Measurements from ENCODE around the gene CARD8. TPM values are rescaled to one million over a fixed set of nuclear protein-coding genes. Genes with fewer than 3 reads are reported as not detected.
"Not testable (repeated sequence)": the region's sequence is repeated elsewhere in the genome, so short reads cannot be mapped to it uniquely, and the experiment has no call there.

CARD8 gene
- total RNA-seq, 1 donor from 2014 or later, result 101 TPM

- Histone ChIP-seq H3K4me3 (peak overlapping the region; percentile 53), H3K27ac (peak overlapping the region; percentile 87), H3K36me3 (peaks cover 36% of the 10 kb centered on the region), H3K4me1 (peaks cover 58% of the 10 kb centered on the region), H3K9me3 (no peaks in the 10 kb centered on the region), H3K27me3 (ENCODE audit: low read depth) (no peaks in the 10 kb centered on the region)
- intact Hi-C loops (cut with DNase I), result no loop called here
- ATAC-seq, result no peak
- TF ChIP-seq CTCF (IDR thresholded peaks at IDR 0.05), result no peak
- DNase-seq, result no peak
These were observed 7.5 kb downstream of the CARD8 start for GRCh38 chr19:48248081-48248833.

DNA sequence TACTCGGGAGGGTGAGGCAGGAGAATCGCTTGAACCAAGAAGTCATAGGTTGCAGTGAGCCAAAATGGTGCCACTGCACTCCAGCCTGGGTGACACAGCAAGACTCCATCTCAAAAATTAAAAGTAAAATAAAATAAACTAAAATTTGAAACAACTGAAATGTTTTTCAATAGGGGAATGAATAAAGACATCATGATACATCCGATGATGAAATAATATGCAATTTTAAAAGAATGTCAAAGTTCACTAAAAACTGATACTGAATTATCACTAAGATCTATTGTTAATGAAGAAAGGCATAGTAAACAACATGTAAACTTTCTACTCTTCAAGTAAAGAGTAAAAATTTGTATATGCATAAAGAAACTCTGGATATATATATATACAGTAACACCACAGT, 8.5 kb downstream of the CARD8 start:
- Histone ChIP-seq H3K4me3 (no peak overlapping the region), H3K9me3 (no peaks in the 10 kb centered on the region), H3K4me1 (peaks cover 48% of the 10 kb centered on the region), H3K36me3 (peaks cover 45% of the 10 kb centered on the region), H3K27me3 (ENCODE audit: low read depth) (no peaks in the 10 kb centered on the region), H3K27ac (no peak overlapping the region)
- ATAC-seq, result no peak
- no peak for TF ChIP-seq CTCF (IDR thresholded peaks at IDR 0.05)
- intact Hi-C loops (cut with DNase I), result no loop called here
- no peak for DNase-seq

GRCh38 chr19:48246101-48246500, 9.6 kb downstream of the CARD8 start:
- H3K4me3 ChIP-seq, result no peak overlapping the region
- DNase-seq, result no peak
- H3K27ac ChIP-seq, result no peak overlapping the region
- no peak for ATAC-seq
- no peaks in the 10 kb centered on the region for H3K27me3 ChIP-seq (ENCODE audit: low read depth)
- TF ChIP-seq CTCF (IDR thresholded peaks at IDR 0.05), result no peak
- H3K4me1 ChIP-seq, result peaks cover 43% of the 10 kb centered on the region
- H3K36me3 ChIP-seq, result peaks cover 52% of the 10 kb centered on the region
- intact Hi-C loops (cut with DNase I), result no loop called here
- no peaks in the 10 kb centered on the region for H3K9me3 ChIP-seq

GRCh38 chr19:48244281-48244680, 11.4 kb downstream of the CARD8 start:
- no peak overlapping the region for H3K4me3 ChIP-seq
- H3K36me3 ChIP-seq, result peaks cover 65% of the 10 kb centered on the region
- ATAC-seq (no peak), DNase-seq (no peak)
- H3K9me3 ChIP-seq, result no peaks in the 10 kb centered on the region
- peaks cover 31% of the 10 kb centered on the region for H3K4me1 ChIP-seq
- no peak for TF ChIP-seq CTCF (IDR thresholded peaks at IDR 0.05)
- no peak overlapping the region for H3K27ac ChIP-seq
- intact Hi-C loops (cut with DNase I), result no loop called here
- H3K27me3 ChIP-seq (ENCODE audit: low read depth), result no peaks in the 10 kb centered on the region

GRCh38 chr19:48241771-48242170, 13.9 kb downstream of the CARD8 start:
- ATAC-seq; H3K4me3 ChIP-seq; intact Hi-C loops (cut with DNase I); H3K27ac ChIP-seq; H3K27me3 ChIP-seq (ENCODE audit: low read depth); H3K9me3 ChIP-seq; DNase-seq: not testable (repeated sequence)
- Histone ChIP-seq H3K4me1 (peaks cover 17% of the 10 kb centered on the region), H3K36me3 (peaks cover 69% of the 10 kb centered on the region)

DNA sequence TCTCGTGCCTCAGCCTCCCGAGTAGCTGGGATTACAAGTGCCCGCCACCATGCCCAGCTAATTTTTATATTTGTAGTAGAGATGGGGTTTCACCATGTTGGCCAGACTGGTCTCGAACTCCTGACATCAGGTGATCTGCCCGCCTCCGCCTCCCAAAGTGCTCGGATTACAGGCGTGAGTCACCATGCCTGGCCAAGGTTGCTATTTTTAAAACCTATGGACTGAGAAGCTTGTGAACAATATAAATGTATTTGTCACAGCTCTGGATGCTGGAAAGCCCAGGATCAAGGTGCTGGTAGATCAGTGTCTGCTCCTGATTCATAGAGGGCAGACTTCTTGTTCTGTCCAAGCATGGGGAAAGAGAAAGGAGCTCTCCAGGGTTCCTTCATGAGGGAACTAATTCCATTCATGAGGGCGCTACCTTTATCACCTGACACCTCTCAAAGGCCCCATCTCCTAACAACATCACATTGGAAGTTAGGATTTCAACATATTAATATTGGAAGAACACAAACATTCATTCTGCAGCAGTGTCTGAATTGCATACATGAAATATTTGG, 16.1 kb downstream of the CARD8 start:
- Histone ChIP-seq H3K9me3 (no peaks in the 10 kb centered on the region), H3K27ac (no peak overlapping the region), H3K4me3 (no peak overlapping the region), H3K4me1 (peaks cover 6% of the 10 kb centered on the region), H3K36me3 (peaks cover 70% of the 10 kb centered on the region), H3K27me3 (ENCODE audit: low read depth) (no peaks in the 10 kb centered on the region)
- no peak for DNase-seq
- intact Hi-C loops (cut with DNase I), result no loop called here
- no peak for ATAC-seq
- no peak for TF ChIP-seq CTCF (IDR thresholded peaks at IDR 0.05)
